Progenitor cell of endocrine pancreas (in vitro differentiated cells): Measurements from ENCODE around the gene SLC23A3. TPM values are rescaled to one million over a fixed set of nuclear protein-coding genes. Genes with fewer than 3 reads are reported as not detected.

Source experiments
- DNase-seq: peaks from one replicate; pipeline ENCODE4 v3.0.0; 2021; ENCODE audit warnings: low spot score; ENCODE audit not compliant: unreplicated experiment
- H3K27ac Mint-ChIP-seq: 2 replicates; pipeline ENCODE4 v1.8.0; 2021; ENCODE audit warnings: mild to moderate bottlenecking, moderate library complexity, mixed read lengths
- H3K27me3 Mint-ChIP-seq: 2 replicates; pipeline ENCODE4 v1.8.0; 2021; ENCODE audit warnings: mixed read lengths
- H3K36me3 Mint-ChIP-seq: 2 replicates; pipeline ENCODE4 v1.8.0; 2022; ENCODE audit warnings: mixed read lengths; ENCODE audit not compliant: insufficient read depth
- H3K4me1 Mint-ChIP-seq: 2 replicates; pipeline ENCODE4 v1.8.0; 2021; ENCODE audit warnings: low read depth, mixed read lengths
- H3K4me3 Mint-ChIP-seq: 2 replicates; pipeline ENCODE4 v1.8.0; 2021; ENCODE audit warnings: low read depth, mild to moderate bottlenecking, moderate library complexity, mixed read lengths
- H3K9me3 Mint-ChIP-seq: 2 replicates; pipeline ENCODE4 v1.8.0; 2021; ENCODE audit warnings: low read depth, mixed read lengths
- CTCF ChIP-seq: fragments of 200-600 bp; sonication (generic); IDR thresholded peaks from one replicate; pipeline ENCODE4 v1.5.0; 2021; ENCODE audit warnings: antibody characterized with exemption, mild to moderate bottlenecking; ENCODE audit not compliant: unreplicated experiment
- total RNA-seq: library from RNA; stranded (reverse); gene quantifications from 2 replicates; pipeline ENCODE4 v1.2.1, GENCODE V29; 2021

Gene SLC23A3
- total RNA-seq, 1 donor from 2014 or later, result 2.8 TPM

- peaks cover 10% of the 10 kb centered on the region for H3K36me3 Mint-ChIP-seq
- H3K9me3 Mint-ChIP-seq, result no peaks in the 10 kb centered on the region
- H3K4me1 Mint-ChIP-seq, result peaks cover 7% of the 10 kb centered on the region
- DNase-seq, result no peak
- H3K27me3 Mint-ChIP-seq, result no peaks in the 10 kb centered on the region
- TF ChIP-seq CTCF, result no peak
- H3K27ac Mint-ChIP-seq, result no peak overlapping the region
- H3K4me3 Mint-ChIP-seq, result no peak overlapping the region
Observed at GRCh38 chr2:219183151-219183772, 13.4 kb upstream of the SLC23A3 start.

GRCh38 chr2:219182331-219183150, 12.7 kb upstream of the SLC23A3 start:
- no peak overlapping the region for H3K4me3 Mint-ChIP-seq

GRCh38 chr2:219181531-219181930, 11.7 kb upstream of the SLC23A3 start:
- Mint-ChIP-seq H3K4me3 (no peak overlapping the region), H3K4me1 (peaks cover 12% of the 10 kb centered on the region), H3K9me3 (no peaks in the 10 kb centered on the region), H3K36me3 (peaks cover 10% of the 10 kb centered on the region), H3K27me3 (no peaks in the 10 kb centered on the region), H3K27ac (no peak overlapping the region)
- DNase-seq, result no peak
- TF ChIP-seq CTCF, result no peak

More at GRCh38 chr2:219182331-219183150, 12.7 kb upstream of the SLC23A3 start:
- H3K27me3 Mint-ChIP-seq, result no peaks in the 10 kb centered on the region
- no peak for TF ChIP-seq CTCF
- no peak for DNase-seq
- H3K36me3 Mint-ChIP-seq, result peaks cover 10% of the 10 kb centered on the region
- H3K4me1 Mint-ChIP-seq, result peaks cover 8% of the 10 kb centered on the region
- H3K9me3 Mint-ChIP-seq, result no peaks in the 10 kb centered on the region
- H3K27ac Mint-ChIP-seq, result no peak overlapping the region

- no peak overlapping the region for H3K4me3 Mint-ChIP-seq
- H3K27ac Mint-ChIP-seq, result no peak overlapping the region
- no peaks in the 10 kb centered on the region for H3K27me3 Mint-ChIP-seq
- H3K36me3 Mint-ChIP-seq, result peaks cover 10% of the 10 kb centered on the region
- DNase-seq, result no peak
- H3K9me3 Mint-ChIP-seq, result no peaks in the 10 kb centered on the region
- no peak for TF ChIP-seq CTCF
- H3K4me1 Mint-ChIP-seq, result peaks cover 13% of the 10 kb centered on the region
Observed at GRCh38 chr2:219180961-219181360, 11.1 kb upstream of the SLC23A3 start.

GRCh38 chr2:219179601-219180465, 10.0 kb upstream of the SLC23A3 start:
- Mint-ChIP-seq H3K27me3 (no peaks in the 10 kb centered on the region), H3K36me3 (peaks cover 7% of the 10 kb centered on the region), H3K4me1 (peaks cover 18% of the 10 kb centered on the region), H3K4me3 (peak overlapping the region; percentile 79), H3K27ac (no peak overlapping the region), H3K9me3 (no peaks in the 10 kb centered on the region)
- no peak for DNase-seq
- TF ChIP-seq CTCF, result no peak
